KMS-11 (cell line): ENCODE data around the gene CCDC170.
"Not testable (repeated sequence)": the region's sequence is repeated elsewhere in the genome, so short reads cannot be mapped to it uniquely, and the experiment has no call there.

ENCODE experiments used
- H2AFZ ChIP-seq: fragments of 200-600 bp; sonication (generic); 2 replicates; pipeline ENCODE4 v1.6.1; 2016; ENCODE audit warnings: antibody characterized with exemption, mixed run types, low read depth
- H3K27ac ChIP-seq: fragments of 200-600 bp; sonication (generic); 2 replicates; pipeline ENCODE4 v1.6.1; 2016; ENCODE audit warnings: mild to moderate bottlenecking, mixed run types
- H3K27me3 ChIP-seq: fragments of 200-600 bp; sonication (generic); 2 replicates; pipeline ENCODE4 v1.6.1; 2017; ENCODE audit warnings: mild to moderate bottlenecking, low read depth, mixed run types, moderate library complexity; ENCODE audit not compliant: insufficient read depth
- H3K36me3 ChIP-seq: fragments of 200-600 bp; sonication (generic); 2 replicates; pipeline ENCODE4 v1.6.1; 2017; ENCODE audit warnings: mild to moderate bottlenecking, mixed run types; ENCODE audit not compliant: insufficient read depth
- H3K4me1 ChIP-seq: fragments of 200-600 bp; sonication (generic); 2 replicates; pipeline ENCODE4 v1.6.1; 2016; ENCODE audit warnings: mild to moderate bottlenecking, low read depth, mixed run types; ENCODE audit not compliant: poor library complexity, severe bottlenecking
- H3K4me2 ChIP-seq: fragments of 200-600 bp; sonication (generic); 2 replicates; pipeline ENCODE4 v1.7.0; 2016; ENCODE audit warnings: mild to moderate bottlenecking, mixed run types
- H3K4me3 ChIP-seq: fragments of 200-600 bp; sonication (generic); IDR thresholded peaks from 2 replicates; pipeline ENCODE4 v1.6.1; 2017; ENCODE audit warnings: low read depth, low read length, mixed read lengths; ENCODE audit not compliant: insufficient read depth
- H3K79me2 ChIP-seq: fragments of 200-600 bp; sonication (generic); 2 replicates; pipeline ENCODE4 v1.6.1; 2016; ENCODE audit warnings: low read depth, mixed run types; ENCODE audit not compliant: insufficient read depth
- H3K9ac ChIP-seq: fragments of 200-600 bp; sonication (generic); 2 replicates; pipeline ENCODE4 v1.6.1; 2016; ENCODE audit warnings: mild to moderate bottlenecking, mixed run types
- H4K20me1 ChIP-seq: fragments of 200-600 bp; sonication (generic); 2 replicates; pipeline ENCODE4 v1.6.1; 2016; ENCODE audit warnings: mild to moderate bottlenecking, mixed run types; ENCODE audit not compliant: insufficient read depth
- TF ChIP-seq, protein P1 (sequence below): fragments of 200-600 bp; sonication (generic); conservative IDR thresholded peaks from 2 replicates; pipeline ENCODE4 v1.6.1; 2017; ENCODE audit warnings: low read depth, mild to moderate bottlenecking, antibody characterized with exemption, low read length, moderate library complexity, mixed read lengths

CCDC170 gene

DNA sequence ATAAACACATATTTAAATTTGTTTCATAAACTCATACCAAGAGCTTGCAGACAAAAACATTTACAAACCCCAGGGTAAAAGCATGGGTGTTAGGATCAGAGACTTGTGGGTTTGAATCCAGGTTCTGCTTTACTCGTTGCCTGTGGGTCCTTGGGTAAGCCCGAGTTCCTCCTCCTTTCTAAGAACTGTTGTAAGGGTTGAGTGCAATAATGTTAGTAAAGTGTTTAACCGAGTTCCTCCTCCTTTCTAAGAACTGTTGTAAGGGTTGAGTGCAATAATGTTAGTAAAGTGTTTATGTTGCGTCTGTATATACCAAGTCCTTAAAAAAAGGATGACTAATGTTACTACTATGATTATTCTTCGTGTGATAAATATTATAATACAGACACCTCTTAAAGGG lies 18.7 kb downstream of the CCDC170 start:
- Histone ChIP-seq H2AFZ (no peak overlapping the region), H4K20me1 (no peaks in the 10 kb centered on the region), H3K27ac (no peak overlapping the region), H3K4me3 (no peak overlapping the region), H3K4me2 (no peak overlapping the region), H3K36me3 (no peaks in the 10 kb centered on the region), H3K79me2 (no peaks in the 10 kb centered on the region), H3K4me1 (no peaks in the 10 kb centered on the region), H3K27me3 (no peaks in the 10 kb centered on the region), H3K9ac (no peak overlapping the region)
- TF ChIP-seq, protein P1, sequence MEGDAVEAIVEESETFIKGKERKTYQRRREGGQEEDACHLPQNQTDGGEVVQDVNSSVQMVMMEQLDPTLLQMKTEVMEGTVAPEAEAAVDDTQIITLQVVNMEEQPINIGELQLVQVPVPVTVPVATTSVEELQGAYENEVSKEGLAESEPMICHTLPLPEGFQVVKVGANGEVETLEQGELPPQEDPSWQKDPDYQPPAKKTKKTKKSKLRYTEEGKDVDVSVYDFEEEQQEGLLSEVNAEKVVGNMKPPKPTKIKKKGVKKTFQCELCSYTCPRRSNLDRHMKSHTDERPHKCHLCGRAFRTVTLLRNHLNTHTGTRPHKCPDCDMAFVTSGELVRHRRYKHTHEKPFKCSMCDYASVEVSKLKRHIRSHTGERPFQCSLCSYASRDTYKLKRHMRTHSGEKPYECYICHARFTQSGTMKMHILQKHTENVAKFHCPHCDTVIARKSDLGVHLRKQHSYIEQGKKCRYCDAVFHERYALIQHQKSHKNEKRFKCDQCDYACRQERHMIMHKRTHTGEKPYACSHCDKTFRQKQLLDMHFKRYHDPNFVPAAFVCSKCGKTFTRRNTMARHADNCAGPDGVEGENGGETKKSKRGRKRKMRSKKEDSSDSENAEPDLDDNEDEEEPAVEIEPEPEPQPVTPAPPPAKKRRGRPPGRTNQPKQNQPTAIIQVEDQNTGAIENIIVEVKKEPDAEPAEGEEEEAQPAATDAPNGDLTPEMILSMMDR = no peak

DNA sequence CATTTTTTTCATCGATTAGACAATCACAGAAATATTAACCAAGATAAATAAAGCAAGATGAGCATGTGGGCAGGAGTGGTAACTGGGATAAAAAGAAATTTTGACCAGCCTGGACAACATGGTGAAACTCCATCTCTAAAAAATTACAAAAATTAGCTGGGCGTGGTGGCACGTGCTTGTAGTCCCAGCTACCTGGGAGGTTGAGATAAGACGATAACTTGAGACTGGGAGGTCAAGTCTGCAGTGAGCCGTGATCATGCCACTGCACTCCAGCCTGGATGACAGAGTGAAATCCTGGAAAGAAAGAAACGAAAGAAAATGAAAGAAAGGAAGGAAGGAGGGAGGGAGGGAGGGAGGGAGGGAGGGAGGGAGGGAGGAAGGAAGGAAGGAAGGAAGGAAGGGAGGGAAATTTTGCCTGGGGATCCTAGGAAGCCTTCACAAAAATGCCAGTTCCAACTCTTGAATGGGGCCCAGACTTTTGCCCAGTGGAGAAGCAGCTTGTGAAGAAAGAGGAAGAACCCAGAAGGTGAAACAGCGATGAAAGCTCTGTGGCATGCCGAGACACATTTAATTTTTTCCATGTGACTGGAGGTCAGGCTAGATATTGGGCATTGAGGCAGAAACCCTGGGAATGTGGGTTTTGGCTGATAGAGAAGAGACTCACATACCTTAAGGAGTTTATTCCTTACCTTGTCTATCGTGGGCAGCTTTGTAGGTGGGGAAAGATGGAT lies 20.3 kb downstream of the CCDC170 start:
- no peak overlapping the region for H3K4me3 ChIP-seq
- no peaks in the 10 kb centered on the region for H4K20me1 ChIP-seq
- H3K79me2 ChIP-seq = no peaks in the 10 kb centered on the region
- no peak overlapping the region for H2AFZ ChIP-seq
- no peaks in the 10 kb centered on the region for H3K4me1 ChIP-seq
- H3K9ac ChIP-seq = no peak overlapping the region
- no peak overlapping the region for H3K4me2 ChIP-seq
- H3K27ac ChIP-seq = no peak overlapping the region
- H3K27me3 ChIP-seq = no peaks in the 10 kb centered on the region
- TF ChIP-seq, protein P1 = no peak
- no peaks in the 10 kb centered on the region for H3K36me3 ChIP-seq

DNA sequence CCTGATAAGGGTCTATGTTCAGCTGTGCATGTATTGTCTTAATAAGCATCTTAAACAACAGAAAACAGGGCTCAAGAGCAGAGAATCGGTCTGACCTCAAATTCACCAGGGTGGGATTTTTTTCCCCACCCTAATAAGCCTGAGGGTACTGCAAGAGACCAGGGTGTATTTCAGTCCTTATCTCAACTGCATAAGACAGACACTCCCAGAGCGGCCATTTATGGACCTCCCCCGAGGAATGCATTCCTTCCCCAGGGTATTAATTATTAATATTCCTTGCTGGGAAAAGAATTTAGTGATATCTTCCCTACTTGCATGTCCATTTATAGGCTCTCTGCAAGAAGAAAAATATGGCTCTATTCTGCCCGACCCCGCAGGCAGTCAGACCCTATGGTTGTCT lies 25.2 kb downstream of the CCDC170 start:
- H3K9ac ChIP-seq, H3K27ac ChIP-seq, H3K79me2 ChIP-seq, H3K27me3 ChIP-seq, H3K4me3 ChIP-seq, H2AFZ ChIP-seq, H3K4me2 ChIP-seq, H4K20me1 ChIP-seq, H3K36me3 ChIP-seq, H3K4me1 ChIP-seq: not testable (repeated sequence)

DNA sequence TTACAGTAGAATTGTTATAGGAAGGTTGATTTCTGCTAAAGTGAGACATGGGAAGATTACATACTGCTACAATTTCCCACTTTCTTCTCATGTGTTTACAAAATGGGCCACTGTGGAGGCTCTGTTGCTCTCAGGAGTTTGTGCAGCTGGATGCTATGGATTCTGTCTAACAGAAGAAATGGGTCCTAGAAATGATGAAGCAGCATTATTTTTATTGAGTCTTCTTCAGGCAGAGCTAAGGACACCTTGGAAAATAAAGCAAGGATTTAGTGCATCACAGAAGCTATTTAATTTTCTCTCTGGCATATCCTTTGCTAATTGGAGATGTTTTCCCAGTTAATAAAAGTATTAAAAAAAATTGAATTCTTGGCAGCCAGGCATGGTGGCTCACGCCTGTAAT lies 29.2 kb downstream of the CCDC170 start:
- TF ChIP-seq, protein P1 = no peak

DNA sequence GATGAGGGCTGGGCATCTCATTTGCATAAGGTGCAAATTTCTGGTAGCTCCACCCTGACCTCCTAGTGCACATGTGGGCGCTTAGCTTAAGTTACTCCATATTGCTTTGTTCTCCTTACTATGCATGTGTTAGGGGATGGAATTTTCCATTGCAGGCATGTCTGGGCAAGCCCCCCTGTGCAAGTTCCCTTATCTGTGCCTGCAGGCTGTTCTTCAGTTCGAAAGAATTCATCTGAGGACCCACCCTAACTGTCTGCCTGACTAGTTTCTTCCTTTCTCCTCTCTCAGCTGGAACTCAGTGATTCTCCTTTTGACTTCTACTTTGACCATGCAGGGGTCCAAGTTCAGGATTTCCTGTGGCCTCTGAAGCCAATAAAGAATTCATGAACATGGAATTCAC lies 30.2 kb downstream of the CCDC170 start:
- Histone ChIP-seq H3K27me3 (no peaks in the 10 kb centered on the region), H3K9ac (no peak overlapping the region), H2AFZ (no peak overlapping the region), H4K20me1 (no peaks in the 10 kb centered on the region), H3K4me3 (no peak overlapping the region), H3K4me1 (no peaks in the 10 kb centered on the region), H3K79me2 (no peaks in the 10 kb centered on the region), H3K4me2 (no peak overlapping the region), H3K27ac (no peak overlapping the region), H3K36me3 (no peaks in the 10 kb centered on the region)
- TF ChIP-seq, protein P1 = no peak

More for the DNA sequence above, 29.2 kb downstream of the CCDC170 start:
- H3K36me3 ChIP-seq = no peaks in the 10 kb centered on the region
- H3K27me3 ChIP-seq = no peaks in the 10 kb centered on the region
- H3K4me3 ChIP-seq = no peak overlapping the region
- H4K20me1 ChIP-seq = no peaks in the 10 kb centered on the region
- no peak overlapping the region for H3K9ac ChIP-seq
- no peak overlapping the region for H3K27ac ChIP-seq
- H3K4me1 ChIP-seq = no peaks in the 10 kb centered on the region
- H3K79me2 ChIP-seq = no peaks in the 10 kb centered on the region
- H2AFZ ChIP-seq = no peak overlapping the region
- no peak overlapping the region for H3K4me2 ChIP-seq
